Mucosa of descending colon (tissue), 3 donors: Measurements from ENCODE around the gene FRMD8. TPM values are rescaled to one million over a fixed set of nuclear protein-coding genes. Genes with fewer than 3 reads are reported as not detected.
A peak's percentile ranks its signal among the peaks of the same experiment; 100 is the strongest.

Experiments used
- ATAC-seq: fragments of 200-7000 bp; cut with Tn5 transposase; one replicate; pipeline ENCODE4 v1.9.1; 2020; ENCODE audit warnings: mild to moderate bottlenecking, moderate library complexity
- DNase-seq, 3 donors: peaks; one replicate each; pipeline ENCODE4 v3.0.0-alpha.2; 2020
- H3K36me3 ChIP-seq: fragments of 200-600 bp; one replicate; pipeline ENCODE4 v1.8.0; 2021; ENCODE audit warnings: low read depth, mild to moderate bottlenecking
- H3K4me1 ChIP-seq: fragments of 200-600 bp; one replicate; pipeline ENCODE4 v1.8.0; 2021; ENCODE audit warnings: low read depth, mild to moderate bottlenecking
- H3K4me3 ChIP-seq: fragments of 200-600 bp; one replicate; pipeline ENCODE4 v1.8.0; 2021; ENCODE audit warnings: mild to moderate bottlenecking
- H3K9me3 ChIP-seq: fragments of 200-600 bp; one replicate; pipeline ENCODE4 v1.8.0; 2021; ENCODE audit warnings: mild to moderate bottlenecking
- CTCF ChIP-seq: fragments of 200-600 bp; IDR thresholded peaks from one replicate; pipeline ENCODE4 v1.8.0; 2022; ENCODE audit warnings: antibody characterized with exemption, mild to moderate bottlenecking
- intact Hi-C, 2 donors: fragments of 100-400 bp; cut with DNase I in 1 of 2; cut with micrococcal nuclease in 1 of 2; formaldehyde crosslinking; loops; one replicate each; pipeline versions ENCODE4 v1.11.0 to v1.11.1; 2022; cut with DNase I, micrococcal nuclease
- total RNA-seq, 3 donors: library from RNA; stranded (reverse); fragmentation: NEBNext Ultra II Directional in 2 of 3; extraction: Animal tissue kit (Norgen Biotek cat#: 25700) in 2 of 3; gene quantifications; one replicate each; pipeline versions ENCODE4 v1.2.1 to v1.2.4, GENCODE V29; 2021 to 2023
- donor health status: DM: no; HTN: no; CAD: no; lungs with moderate emphysema.
- donor health status: DM: no; HTN: no; CAD: no.
- donor health status: DM: no; HTN: yes; CAD: no.

Gene FRMD8
- total RNA-seq, 3 donors from 2014 or later, result 27.1 to 44.1 (median 42.3) TPM

DNA sequence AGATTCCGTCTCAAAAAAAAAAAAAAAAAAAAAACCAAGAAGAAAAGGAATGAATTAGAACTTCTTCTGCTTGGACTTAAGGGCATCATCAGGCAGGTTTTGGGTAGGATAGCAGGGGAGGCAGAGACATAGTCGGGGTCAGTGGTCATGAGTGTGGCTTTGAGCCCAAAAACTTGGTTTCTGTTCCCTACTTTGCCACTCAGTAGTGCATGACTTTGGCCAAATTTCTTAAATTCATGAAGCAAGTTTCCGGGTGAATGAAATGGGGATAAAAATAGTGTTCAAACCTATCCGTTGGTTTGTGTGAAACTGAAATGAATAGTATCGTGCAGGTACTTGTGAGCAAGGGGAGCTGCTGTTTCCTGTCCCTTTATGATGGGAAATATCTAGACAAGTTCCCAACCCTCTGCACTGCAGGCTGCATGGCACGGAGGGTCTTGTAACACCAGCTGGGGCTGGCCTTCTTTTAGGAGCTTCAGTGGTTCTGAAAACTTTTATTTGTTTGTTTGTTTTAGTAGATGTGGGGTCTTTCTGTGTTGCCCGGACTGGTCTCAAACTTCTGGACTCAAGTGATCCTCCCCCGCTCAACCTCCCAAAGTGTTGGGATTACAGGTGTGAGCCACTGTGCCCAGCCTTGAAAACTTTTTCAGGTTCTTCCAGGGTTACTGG is 54.5 kb downstream of the FRMD8 start:
- intact Hi-C loops, result no loop called here
- H3K4me3 ChIP-seq, result no peak overlapping the region
- H3K36me3 ChIP-seq, result no peaks in the 10 kb centered on the region
- peaks cover 5% of the 10 kb centered on the region for H3K4me1 ChIP-seq
- DNase-seq, result no peak
- H3K9me3 ChIP-seq, result no peaks in the 10 kb centered on the region
- TF ChIP-seq CTCF, result no peak
- ATAC-seq, result peak; percentile 1

DNA sequence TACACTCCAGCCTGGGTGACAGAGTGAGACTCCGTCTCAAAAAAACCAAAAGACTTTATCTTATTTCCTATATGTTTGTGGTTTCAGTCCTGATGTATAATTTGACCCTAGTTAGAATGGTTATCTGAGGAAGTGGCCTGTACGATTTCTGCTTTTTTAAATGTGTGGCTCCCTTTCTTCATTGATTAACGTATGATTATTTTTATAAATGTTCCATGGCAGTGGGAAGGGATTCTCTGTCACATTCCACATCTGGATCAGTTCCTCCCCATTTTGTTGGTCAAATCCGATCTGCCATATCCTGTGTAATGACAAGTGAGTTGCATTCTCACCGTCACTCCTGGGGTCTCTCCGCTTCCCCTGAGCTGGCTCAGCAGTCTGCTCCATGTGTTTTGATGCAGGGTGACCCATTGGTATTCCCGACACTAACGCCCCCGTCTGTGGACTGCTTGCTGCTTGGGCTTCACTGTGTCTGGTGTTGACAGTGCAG is 56.5 kb downstream of the FRMD8 start:
- intact Hi-C loops, result no loop called here
- no peak for TF ChIP-seq CTCF
- H3K36me3 ChIP-seq, result no peaks in the 10 kb centered on the region
- ATAC-seq (no peak), DNase-seq (no peak)
- no peak overlapping the region for H3K4me3 ChIP-seq
- no peaks in the 10 kb centered on the region for H3K9me3 ChIP-seq
- peaks cover 5% of the 10 kb centered on the region for H3K4me1 ChIP-seq

- Histone ChIP-seq H3K9me3 (no peaks in the 10 kb centered on the region), H3K4me1 (peaks cover 5% of the 10 kb centered on the region), H3K4me3 (no peak overlapping the region), H3K36me3 (no peaks in the 10 kb centered on the region)
- intact Hi-C loops, result no loop called here
- ATAC-seq (no peak), DNase-seq (no peak)
- no peak for TF ChIP-seq CTCF
These were observed 58.0 kb downstream of the FRMD8 start for GRCh38 chr11:65444314-65445051.

DNA sequence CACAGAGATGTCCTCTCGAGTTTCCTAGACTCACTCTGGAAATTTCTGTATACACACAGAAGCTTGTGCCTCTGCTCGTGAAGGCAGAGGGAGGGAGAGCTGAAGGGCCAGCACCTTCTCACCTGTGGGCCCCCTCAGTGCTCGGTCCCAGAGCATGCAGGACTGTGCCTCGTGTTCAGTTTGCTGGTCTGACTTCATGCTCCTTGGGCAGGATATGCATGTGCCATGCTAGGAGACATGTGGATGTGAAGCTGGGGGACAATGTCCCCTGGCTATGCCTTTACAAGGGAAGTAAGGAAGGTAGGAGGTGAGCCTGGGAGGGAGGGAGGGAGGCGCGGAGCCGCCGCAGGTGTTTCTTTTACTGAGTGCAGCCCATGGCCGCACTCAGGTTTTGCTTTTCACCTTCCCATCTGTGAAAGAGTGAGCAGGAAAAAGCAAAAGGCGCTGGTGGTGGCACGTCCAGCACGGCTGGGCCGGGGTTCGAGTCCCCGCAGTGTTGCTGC is 58.7 kb downstream of the FRMD8 start:
- ATAC-seq, result peak; percentile 0
- Histone ChIP-seq H3K9me3 (no peaks in the 10 kb centered on the region), H3K36me3 (no peaks in the 10 kb centered on the region), H3K4me3 (no peak overlapping the region), H3K4me1 (peaks cover 3% of the 10 kb centered on the region)
- DNase-seq, result no peak
- TF ChIP-seq CTCF, result no peak
- intact Hi-C loops, result no loop called here

- Histone ChIP-seq H3K9me3 (no peaks in the 10 kb centered on the region), H3K4me1 (no peaks in the 10 kb centered on the region), H3K36me3 (no peaks in the 10 kb centered on the region), H3K4me3 (no peak overlapping the region)
- DNase-seq (no peak), ATAC-seq (peak; percentile 4)
- no peak for TF ChIP-seq CTCF
- intact Hi-C loops, result no loop called here
These were observed 59.4 kb downstream of the FRMD8 start for GRCh38 chr11:65445604-65446445.
